HL-60 (cell line): ENCODE measurements around the gene ZNF593.

ENCODE experiments used
- DNase-seq, 2 experiments: peaks; one replicate each; pipeline ENCODE4 v3.0.0-alpha.2; 2010 to 2020; ENCODE audit warnings: low read depth in 1 of 2, low spot score in 1 of 2
- H3K27ac ChIP-seq: fragments of 250-450 bp; sonication (Bioruptor Pico); replicated peaks from 2 replicates; pipeline ENCODE4 v1.5.1; 2020; ENCODE audit warnings: mild to moderate bottlenecking, moderate library complexity
- H3K27me3 ChIP-seq: fragments of 250-450 bp; sonication (Bioruptor Pico); 2 replicates; pipeline ENCODE4 v1.5.1; 2021; ENCODE audit warnings: mild to moderate bottlenecking, moderate library complexity; ENCODE audit not compliant: insufficient read depth, poor library complexity, severe bottlenecking
- H3K4me3 ChIP-seq: replicated peaks from 2 replicates; pipeline ENCODE4 v1.5.1; 2011; ENCODE audit warnings: mild to moderate bottlenecking, control low read depth, low read length; ENCODE audit not compliant: insufficient read depth
- CTCF ChIP-seq: IDR thresholded peaks from one replicate; pipeline ENCODE4 v1.5.1; 2011; ENCODE audit warnings: low read length, control low read depth, inconsistent platforms; ENCODE audit not compliant: insufficient read depth
- GABPA ChIP-seq: IDR thresholded peaks from 2 replicates; pipeline ENCODE4 v1.6.1; 2012; ENCODE audit warnings: low read depth
- POLR2AphosphoS5 ChIP-seq: IDR thresholded peaks from 2 replicates; pipeline ENCODE4 v1.6.1; 2012; ENCODE audit warnings: low read depth
- SPI1 ChIP-seq: IDR thresholded peaks from 2 replicates; pipeline ENCODE4 v1.6.1; 2012; ENCODE audit warnings: low read depth, mild to moderate bottlenecking, borderline replicate concordance
- TF ChIP-seq, protein P1 (sequence below): IDR thresholded peaks from 2 replicates; pipeline ENCODE4 v1.6.1; 2012; ENCODE audit warnings: low read depth; ENCODE audit not compliant: insufficient replicate concordance

The ZNF593 gene

DNA sequence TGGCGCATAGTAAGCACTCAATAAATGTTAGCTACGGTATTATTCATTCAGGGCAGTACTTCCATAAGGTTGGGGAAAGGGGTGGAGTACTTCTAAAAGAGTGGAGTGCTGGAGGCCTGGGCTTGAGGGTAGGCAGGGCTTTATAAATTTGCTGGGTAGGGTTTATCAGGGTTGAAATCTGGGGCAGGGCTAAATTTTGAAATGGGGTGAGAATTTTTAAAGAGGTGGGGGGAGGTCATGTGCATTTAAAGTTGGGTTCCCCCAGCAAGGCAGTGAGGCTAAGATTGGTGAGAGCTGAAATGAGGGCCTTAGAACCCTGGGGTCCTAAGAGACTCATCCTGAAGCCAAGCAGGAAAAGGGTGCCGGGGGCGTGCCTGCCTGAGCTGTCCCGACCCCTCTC lies 30.7 kb downstream of the ZNF593 start:
- Histone ChIP-seq H3K27ac (no peak overlapping the region), H3K27me3 (no peaks in the 10 kb centered on the region), H3K4me3 (no peak overlapping the region)
- DNase-seq = no peak
- no peak for TF ChIP-seq SPI1
- no peak for TF ChIP-seq GABPA
- no peak for TF ChIP-seq POLR2AphosphoS5
- TF ChIP-seq CTCF = no peak
- TF ChIP-seq, protein P1, sequence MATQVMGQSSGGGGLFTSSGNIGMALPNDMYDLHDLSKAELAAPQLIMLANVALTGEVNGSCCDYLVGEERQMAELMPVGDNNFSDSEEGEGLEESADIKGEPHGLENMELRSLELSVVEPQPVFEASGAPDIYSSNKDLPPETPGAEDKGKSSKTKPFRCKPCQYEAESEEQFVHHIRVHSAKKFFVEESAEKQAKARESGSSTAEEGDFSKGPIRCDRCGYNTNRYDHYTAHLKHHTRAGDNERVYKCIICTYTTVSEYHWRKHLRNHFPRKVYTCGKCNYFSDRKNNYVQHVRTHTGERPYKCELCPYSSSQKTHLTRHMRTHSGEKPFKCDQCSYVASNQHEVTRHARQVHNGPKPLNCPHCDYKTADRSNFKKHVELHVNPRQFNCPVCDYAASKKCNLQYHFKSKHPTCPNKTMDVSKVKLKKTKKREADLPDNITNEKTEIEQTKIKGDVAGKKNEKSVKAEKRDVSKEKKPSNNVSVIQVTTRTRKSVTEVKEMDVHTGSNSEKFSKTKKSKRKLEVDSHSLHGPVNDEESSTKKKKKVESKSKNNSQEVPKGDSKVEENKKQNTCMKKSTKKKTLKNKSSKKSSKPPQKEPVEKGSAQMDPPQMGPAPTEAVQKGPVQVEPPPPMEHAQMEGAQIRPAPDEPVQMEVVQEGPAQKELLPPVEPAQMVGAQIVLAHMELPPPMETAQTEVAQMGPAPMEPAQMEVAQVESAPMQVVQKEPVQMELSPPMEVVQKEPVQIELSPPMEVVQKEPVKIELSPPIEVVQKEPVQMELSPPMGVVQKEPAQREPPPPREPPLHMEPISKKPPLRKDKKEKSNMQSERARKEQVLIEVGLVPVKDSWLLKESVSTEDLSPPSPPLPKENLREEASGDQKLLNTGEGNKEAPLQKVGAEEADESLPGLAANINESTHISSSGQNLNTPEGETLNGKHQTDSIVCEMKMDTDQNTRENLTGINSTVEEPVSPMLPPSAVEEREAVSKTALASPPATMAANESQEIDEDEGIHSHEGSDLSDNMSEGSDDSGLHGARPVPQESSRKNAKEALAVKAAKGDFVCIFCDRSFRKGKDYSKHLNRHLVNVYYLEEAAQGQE = no peak

- no peaks in the 10 kb centered on the region for H3K27me3 ChIP-seq
- DNase-seq = no peak
- H3K4me3 ChIP-seq = no peak overlapping the region
- TF ChIP-seq CTCF (no peak), GABPA (no peak), POLR2AphosphoS5 (no peak), SPI1 (no peak)
- TF ChIP-seq, protein P1 = no peak
- H3K27ac ChIP-seq = no peak overlapping the region
These were observed 34.1 kb downstream of the ZNF593 start for GRCh38 chr1:26203642-26204318.

- DNase-seq = no peak
- TF ChIP-seq, protein P1 = no peak
- TF ChIP-seq POLR2AphosphoS5 = no peak
- TF ChIP-seq CTCF = no peak
- no peak for TF ChIP-seq GABPA
- no peak for TF ChIP-seq SPI1
- Histone ChIP-seq H3K27ac (no peak overlapping the region), H3K4me3 (no peak overlapping the region), H3K27me3 (no peaks in the 10 kb centered on the region)
These were observed 40.6 kb downstream of the ZNF593 start for GRCh38 chr1:26210147-26210870.
